HG03457 (cell line): Measurements from ENCODE around the gene SIGLEC1.

Experiments used
- ATAC-seq: cut with Tn5 transposase; IDR thresholded peaks from one replicate; pipeline ENCODE4 v1.9.1; 2021; ENCODE audit warnings: moderate number of reproducible peaks; ENCODE audit not compliant: unreplicated experiment

The SIGLEC1 gene

GRCh38 chr20:3729378-3729777, 17.0 kb upstream of the SIGLEC1 start:
- no peak for ATAC-seq

- no peak for ATAC-seq
These were observed 16.5 kb upstream of the SIGLEC1 start for GRCh38 chr20:3728876-3729275.

GRCh38 chr20:3728354-3728753, 16.0 kb upstream of the SIGLEC1 start:
- no peak for ATAC-seq

GRCh38 chr20:3727401-3728021, 15.1 kb upstream of the SIGLEC1 start:
- no peak for ATAC-seq

GRCh38 chr20:3724356-3724755, 12.0 kb upstream of the SIGLEC1 start:
- ATAC-seq = no peak

- no peak for ATAC-seq
These were observed 10.9 kb upstream of the SIGLEC1 start for GRCh38 chr20:3723284-3723683.

- ATAC-seq = no peak
These were observed 9.5 kb upstream of the SIGLEC1 start for GRCh38 chr20:3721912-3722311.

GRCh38 chr20:3720626-3721025, 8.2 kb upstream of the SIGLEC1 start:
- no peak for ATAC-seq

- ATAC-seq = no peak
These were observed 7.7 kb upstream of the SIGLEC1 start for GRCh38 chr20:3720068-3720467.

GRCh38 chr20:3719046-3719445, 6.6 kb upstream of the SIGLEC1 start:
- ATAC-seq = no peak

GRCh38 chr20:3716195-3716834, 3.9 kb upstream of the SIGLEC1 start:
- ATAC-seq = no peak

GRCh38 chr20:3714092-3714491, 1.7 kb upstream of the SIGLEC1 start:
- no peak for ATAC-seq

GRCh38 chr20:3711484-3711941, 887 bp downstream of the SIGLEC1 start:
- ATAC-seq = no peak

- ATAC-seq = no peak
These were observed 1.5 kb downstream of the SIGLEC1 start for GRCh38 chr20:3710703-3711483.

- ATAC-seq = no peak
These were observed 2.4 kb downstream of the SIGLEC1 start for GRCh38 chr20:3710011-3710466.

GRCh38 chr20:3707508-3707899, 4.9 kb downstream of the SIGLEC1 start:
- no peak for ATAC-seq

- no peak for ATAC-seq
These were observed 5.5 kb downstream of the SIGLEC1 start for GRCh38 chr20:3706774-3707507.

GRCh38 chr20:3705970-3706739, 6.2 kb downstream of the SIGLEC1 start:
- ATAC-seq = no peak

- ATAC-seq = no peak
These were observed 6.9 kb downstream of the SIGLEC1 start for GRCh38 chr20:3705491-3705969.

- no peak for ATAC-seq
These were observed 8.3 kb downstream of the SIGLEC1 start for GRCh38 chr20:3704087-3704486.
